ENCODE results near the gene TMPRSS4.

The TMPRSS4 gene

DNA sequence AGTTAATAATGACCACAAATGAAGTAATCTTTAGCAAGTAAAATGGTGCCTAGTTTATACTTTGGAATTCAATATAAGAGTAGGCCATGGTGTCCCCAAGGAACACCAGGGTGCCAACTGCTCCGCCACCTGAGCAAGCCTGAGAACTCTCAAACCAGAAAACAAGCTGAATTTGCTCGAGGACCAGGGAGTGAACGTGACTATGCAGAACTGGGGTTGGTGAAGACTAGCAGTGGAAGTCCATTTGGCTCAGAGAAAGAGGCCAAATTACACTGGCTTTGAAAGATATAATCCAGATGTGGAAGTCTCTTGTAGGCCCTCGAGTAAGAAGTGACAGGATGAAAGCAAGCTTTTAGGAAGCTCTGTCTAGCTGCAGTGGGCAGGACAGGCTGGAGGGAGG, 18.6 kb downstream of the TMPRSS4 start:
- H3K27me3 ChIP-seq (ENCODE audit: control insufficient read depth, insufficient read depth, low read length) = no peaks in the 10 kb centered on the region
- H3K9me3 ChIP-seq (ENCODE audit: control insufficient read depth, insufficient read depth, low read length) = no peaks in the 10 kb centered on the region
- no peak overlapping the region for H3K9ac ChIP-seq (ENCODE audit: low read depth, low read length)
- H3K36me3 ChIP-seq (ENCODE audit: control insufficient read depth, insufficient read depth, low read length) = no peaks in the 10 kb centered on the region
- peaks cover 11% of the 10 kb centered on the region for H3K4me1 ChIP-seq (ENCODE audit: control insufficient read depth, insufficient read depth, low read length)
- no peak overlapping the region for H3K4me3 ChIP-seq (ENCODE audit: low read depth, low read length)
- no peak overlapping the region for H3K27ac ChIP-seq (ENCODE audit: low read depth, low read length)

DNA sequence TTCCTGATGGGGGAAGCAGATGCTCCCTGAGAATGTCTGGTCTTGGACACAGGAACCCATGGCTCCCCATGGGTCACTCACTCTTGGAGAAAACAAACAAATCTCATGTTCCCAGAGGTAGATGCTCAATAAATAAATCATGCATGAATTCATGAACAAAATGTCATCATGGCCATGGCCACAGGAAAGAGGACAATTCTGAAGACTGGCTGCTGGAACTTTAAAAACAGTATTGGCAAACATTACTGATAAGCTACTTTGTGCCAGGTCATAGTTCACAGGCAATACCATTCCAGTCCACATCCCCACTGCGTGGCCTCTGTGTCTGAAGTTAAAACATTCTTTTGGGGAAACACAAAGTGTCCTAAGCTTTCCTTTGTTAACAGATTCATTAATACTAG, 19.1 kb downstream of the TMPRSS4 start:
- H3K9me3 ChIP-seq (ENCODE audit: control insufficient read depth, insufficient read depth, low read length) = no peaks in the 10 kb centered on the region
- H3K9ac ChIP-seq (ENCODE audit: low read depth, low read length) = no peak overlapping the region
- no peaks in the 10 kb centered on the region for H3K27me3 ChIP-seq (ENCODE audit: control insufficient read depth, insufficient read depth, low read length)
- H3K27ac ChIP-seq (ENCODE audit: low read depth, low read length) = no peak overlapping the region
- no peaks in the 10 kb centered on the region for H3K36me3 ChIP-seq (ENCODE audit: control insufficient read depth, insufficient read depth, low read length)
- peaks cover 11% of the 10 kb centered on the region for H3K4me1 ChIP-seq (ENCODE audit: control insufficient read depth, insufficient read depth, low read length)
- no peak overlapping the region for H3K4me3 ChIP-seq (ENCODE audit: low read depth, low read length)

DNA sequence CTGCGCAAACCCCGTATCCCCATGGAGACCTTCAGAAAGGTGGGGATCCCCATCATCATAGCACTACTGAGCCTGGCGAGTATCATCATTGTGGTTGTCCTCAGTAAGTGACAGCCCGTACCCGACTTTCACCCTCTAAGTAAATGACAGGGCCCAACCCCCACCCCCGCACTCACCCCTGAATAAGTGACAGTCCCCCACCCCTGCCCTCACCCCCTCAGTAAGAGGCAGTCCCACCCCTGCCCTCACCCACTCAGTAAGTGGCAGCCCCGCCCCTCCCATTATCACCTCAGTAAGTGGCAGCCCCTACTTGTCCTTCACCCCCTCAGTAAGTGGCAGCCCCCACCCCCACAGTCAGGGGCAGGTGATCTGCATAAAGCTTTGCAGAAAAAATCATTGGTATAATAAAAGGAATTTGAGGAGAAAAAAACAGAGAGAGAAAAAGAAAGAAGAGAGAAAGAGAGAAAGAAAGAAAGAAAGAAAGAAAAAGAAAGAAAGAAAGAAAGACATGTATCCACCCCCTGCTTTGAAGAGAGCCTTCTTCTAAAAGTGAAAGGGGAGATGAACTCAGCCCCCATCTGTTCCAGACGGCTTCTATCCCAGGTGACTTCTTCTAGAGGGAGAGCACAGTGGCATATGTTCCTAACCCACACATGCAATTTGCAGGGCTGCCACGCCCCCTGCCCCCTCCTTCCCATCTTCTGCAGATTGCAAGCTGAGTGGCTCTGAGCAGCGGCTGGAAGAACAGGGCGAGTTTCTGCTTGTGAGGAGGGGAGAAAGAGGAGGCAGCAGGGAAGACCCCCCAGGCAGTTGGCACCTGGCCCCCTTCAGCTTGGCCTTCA, 22.3 kb downstream of the TMPRSS4 start:
- no peaks in the 10 kb centered on the region for H3K9me3 ChIP-seq (ENCODE audit: control insufficient read depth, insufficient read depth, low read length)
- no peak overlapping the region for H3K27ac ChIP-seq (ENCODE audit: low read depth, low read length)
- H3K9ac ChIP-seq (ENCODE audit: low read depth, low read length) = no peak overlapping the region
- no peaks in the 10 kb centered on the region for H3K27me3 ChIP-seq (ENCODE audit: control insufficient read depth, insufficient read depth, low read length)
- no peak overlapping the region for H3K4me3 ChIP-seq (ENCODE audit: low read depth, low read length)
- H3K36me3 ChIP-seq (ENCODE audit: control insufficient read depth, insufficient read depth, low read length) = no peaks in the 10 kb centered on the region
- H3K4me1 ChIP-seq (ENCODE audit: control insufficient read depth, insufficient read depth, low read length) = peaks cover 11% of the 10 kb centered on the region

DNA sequence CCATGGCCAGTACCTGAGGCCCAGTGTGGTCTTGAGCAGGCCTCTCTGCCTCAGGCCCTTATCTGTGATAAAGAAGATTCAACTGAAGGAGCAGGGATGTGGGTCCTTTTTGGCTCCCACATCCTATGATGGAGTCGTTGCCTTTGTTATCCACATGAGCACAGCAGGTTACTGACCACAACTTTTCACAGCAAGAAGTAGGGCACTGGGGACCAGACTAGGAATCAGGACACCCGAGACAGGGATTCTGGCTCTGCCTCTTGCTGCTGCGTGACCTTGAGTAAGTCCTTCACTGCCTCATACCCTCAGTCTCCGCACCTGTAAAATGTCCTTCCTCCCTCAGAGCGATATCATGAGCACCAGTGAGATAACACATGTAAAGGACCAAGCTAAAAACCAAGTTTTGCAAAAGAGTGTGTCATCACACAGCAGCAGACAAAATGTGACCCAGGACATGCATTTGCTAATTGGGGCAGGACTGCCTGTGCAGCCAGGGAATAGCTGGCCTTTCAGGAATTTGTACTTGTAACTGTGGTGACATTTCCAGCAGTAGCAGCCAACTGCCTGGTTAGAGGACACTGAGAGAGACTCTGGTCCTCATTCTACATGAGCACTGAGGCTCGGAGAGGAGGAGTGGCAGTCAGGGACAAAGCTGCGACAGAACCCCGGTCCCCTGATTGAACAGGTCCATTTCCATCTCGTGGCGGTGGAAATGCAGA, 23.1 kb downstream of the TMPRSS4 start:
- no peak overlapping the region for H3K4me3 ChIP-seq (ENCODE audit: low read depth, low read length)
- H3K9ac ChIP-seq (ENCODE audit: low read depth, low read length) = no peak overlapping the region
- no peaks in the 10 kb centered on the region for H3K27me3 ChIP-seq (ENCODE audit: control insufficient read depth, insufficient read depth, low read length)
- no peaks in the 10 kb centered on the region for H3K9me3 ChIP-seq (ENCODE audit: control insufficient read depth, insufficient read depth, low read length)
- H3K27ac ChIP-seq (ENCODE audit: low read depth, low read length) = no peak overlapping the region
- peaks cover 11% of the 10 kb centered on the region for H3K4me1 ChIP-seq (ENCODE audit: control insufficient read depth, insufficient read depth, low read length)
- no peaks in the 10 kb centered on the region for H3K36me3 ChIP-seq (ENCODE audit: control insufficient read depth, insufficient read depth, low read length)

DNA sequence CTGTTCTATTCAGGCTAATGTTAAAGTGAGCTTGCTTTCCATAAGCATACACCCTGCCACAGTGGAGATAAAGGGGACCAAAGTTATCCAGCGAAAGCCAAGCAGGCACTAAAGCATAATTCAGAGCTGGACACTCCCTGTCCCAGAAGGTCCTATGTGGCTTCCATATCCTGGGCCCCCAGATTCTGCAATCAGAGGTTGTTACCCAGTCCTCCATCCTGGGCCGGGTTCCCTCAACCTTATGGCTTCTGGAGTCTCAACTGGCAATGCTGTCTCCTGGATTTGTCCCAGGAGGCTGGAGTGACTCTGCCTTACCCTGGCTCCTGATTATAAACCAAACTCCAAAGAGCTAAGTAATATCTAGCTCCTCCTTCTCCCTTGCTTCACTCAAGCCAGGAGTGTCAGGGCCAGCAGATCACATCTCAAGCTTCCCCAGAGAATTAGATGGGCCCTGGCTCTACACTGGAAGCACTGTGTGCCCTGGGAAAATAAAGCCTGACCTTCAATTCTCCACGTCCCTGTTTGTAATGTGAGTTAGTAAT, 23.9 kb downstream of the TMPRSS4 start:
- Histone ChIP-seq H3K36me3 (ENCODE audit: control insufficient read depth, insufficient read depth, low read length) (no peaks in the 10 kb centered on the region), H3K27me3 (ENCODE audit: control insufficient read depth, insufficient read depth, low read length) (no peaks in the 10 kb centered on the region), H3K27ac (ENCODE audit: low read depth, low read length) (no peak overlapping the region), H3K4me3 (ENCODE audit: low read depth, low read length) (no peak overlapping the region), H3K9me3 (ENCODE audit: control insufficient read depth, insufficient read depth, low read length) (no peaks in the 10 kb centered on the region), H3K4me1 (ENCODE audit: control insufficient read depth, insufficient read depth, low read length) (peaks cover 11% of the 10 kb centered on the region), H3K9ac (ENCODE audit: low read depth, low read length) (no peak overlapping the region)

DNA sequence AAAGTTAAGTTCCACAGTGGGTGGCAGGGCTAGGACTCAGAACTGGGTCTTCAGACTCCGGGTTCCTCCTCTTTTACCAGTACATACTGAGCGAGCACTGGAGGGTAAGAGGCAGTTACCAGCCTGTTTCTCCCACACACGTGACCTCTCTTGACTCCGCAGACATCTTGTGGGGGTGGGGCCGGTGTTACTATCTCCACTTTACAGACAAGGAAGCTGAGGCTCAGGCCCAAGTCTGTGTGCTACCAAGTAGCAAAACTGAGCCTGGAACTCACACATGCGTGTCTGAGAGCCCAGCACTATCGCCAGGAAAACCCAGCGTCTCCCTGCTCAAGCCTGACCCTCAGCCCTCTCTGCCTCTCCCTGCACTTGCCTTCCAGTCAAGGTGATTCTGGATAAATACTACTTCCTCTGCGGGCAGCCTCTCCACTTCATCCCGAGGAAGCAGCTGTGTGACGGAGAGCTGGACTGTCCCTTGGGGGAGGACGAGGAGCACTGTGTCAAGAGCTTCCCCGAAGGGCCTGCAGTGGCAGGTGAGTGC, 25.9 kb downstream of the TMPRSS4 start:
- no peak overlapping the region for H3K4me3 ChIP-seq (ENCODE audit: low read depth, low read length)
- no peaks in the 10 kb centered on the region for H3K36me3 ChIP-seq (ENCODE audit: control insufficient read depth, insufficient read depth, low read length)
- H3K27ac ChIP-seq (ENCODE audit: low read depth, low read length) = no peak overlapping the region
- H3K9ac ChIP-seq (ENCODE audit: low read depth, low read length) = no peak overlapping the region
- peaks cover 11% of the 10 kb centered on the region for H3K4me1 ChIP-seq (ENCODE audit: control insufficient read depth, insufficient read depth, low read length)
- H3K27me3 ChIP-seq (ENCODE audit: control insufficient read depth, insufficient read depth, low read length) = no peaks in the 10 kb centered on the region
- no peaks in the 10 kb centered on the region for H3K9me3 ChIP-seq (ENCODE audit: control insufficient read depth, insufficient read depth, low read length)

DNA sequence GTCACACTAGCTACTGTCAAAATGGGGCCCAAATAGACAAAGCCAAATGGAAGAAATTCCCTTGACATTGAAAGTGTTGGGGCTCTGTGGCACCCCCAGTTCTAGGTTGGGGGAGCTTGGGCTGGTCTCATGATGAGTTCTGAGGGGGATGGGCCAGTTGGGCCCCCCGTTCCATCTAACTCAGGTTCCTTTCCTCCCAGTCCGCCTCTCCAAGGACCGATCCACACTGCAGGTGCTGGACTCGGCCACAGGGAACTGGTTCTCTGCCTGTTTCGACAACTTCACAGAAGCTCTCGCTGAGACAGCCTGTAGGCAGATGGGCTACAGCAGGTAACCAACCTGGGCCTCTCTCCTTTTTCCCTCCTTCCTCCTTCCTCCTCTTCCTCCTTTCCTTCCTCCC, 27.6 kb downstream of the TMPRSS4 start:
- Histone ChIP-seq H3K4me1 (ENCODE audit: control insufficient read depth, insufficient read depth, low read length) (peaks cover 14% of the 10 kb centered on the region), H3K27me3 (ENCODE audit: control insufficient read depth, insufficient read depth, low read length) (no peaks in the 10 kb centered on the region), H3K9ac (ENCODE audit: low read depth, low read length) (no peak overlapping the region), H3K27ac (ENCODE audit: low read depth, low read length) (no peak overlapping the region), H3K4me3 (ENCODE audit: low read depth, low read length) (no peak overlapping the region), H3K36me3 (ENCODE audit: control insufficient read depth, insufficient read depth, low read length) (no peaks in the 10 kb centered on the region), H3K9me3 (ENCODE audit: control insufficient read depth, insufficient read depth, low read length) (no peaks in the 10 kb centered on the region)

DNA sequence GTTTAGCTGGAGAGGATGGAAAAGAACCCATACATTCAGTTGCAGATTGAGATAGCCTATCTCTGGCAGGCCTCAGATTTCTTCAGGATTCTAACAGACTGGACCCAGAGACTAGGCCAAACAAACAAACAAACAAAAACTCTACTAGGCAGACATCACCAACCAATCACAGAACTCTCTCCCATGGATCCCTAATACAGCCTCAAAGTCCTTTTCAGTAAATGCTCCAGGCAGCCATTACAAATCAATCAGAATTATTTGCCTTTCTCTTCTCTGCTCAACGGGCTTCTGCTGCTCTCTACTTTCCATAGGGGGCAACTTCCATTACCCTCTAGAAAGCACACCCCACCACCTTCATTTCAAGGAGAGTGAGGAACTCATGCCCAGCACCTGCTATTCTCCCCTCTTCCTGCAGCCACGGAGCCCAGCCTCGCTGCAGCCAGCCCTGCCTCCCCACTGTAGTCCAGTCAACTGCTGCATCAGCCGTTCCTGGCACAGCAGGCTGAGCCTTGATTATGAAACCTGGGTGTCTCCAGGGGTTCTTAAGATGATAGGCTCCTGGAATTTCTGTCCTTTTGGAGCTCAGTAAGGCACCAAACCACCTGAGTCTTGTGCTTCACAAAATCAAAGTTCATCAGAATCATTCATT, 28.9 kb downstream of the TMPRSS4 start:
- no peaks in the 10 kb centered on the region for H3K9me3 ChIP-seq (ENCODE audit: control insufficient read depth, insufficient read depth, low read length)
- H3K36me3 ChIP-seq (ENCODE audit: control insufficient read depth, insufficient read depth, low read length) = no peaks in the 10 kb centered on the region
- H3K9ac ChIP-seq (ENCODE audit: low read depth, low read length) = no peak overlapping the region
- H3K4me3 ChIP-seq (ENCODE audit: low read depth, low read length) = no peak overlapping the region
- H3K4me1 ChIP-seq (ENCODE audit: control insufficient read depth, insufficient read depth, low read length) = peaks cover 6% of the 10 kb centered on the region
- H3K27me3 ChIP-seq (ENCODE audit: control insufficient read depth, insufficient read depth, low read length) = no peaks in the 10 kb centered on the region
- no peak overlapping the region for H3K27ac ChIP-seq (ENCODE audit: low read depth, low read length)

DNA sequence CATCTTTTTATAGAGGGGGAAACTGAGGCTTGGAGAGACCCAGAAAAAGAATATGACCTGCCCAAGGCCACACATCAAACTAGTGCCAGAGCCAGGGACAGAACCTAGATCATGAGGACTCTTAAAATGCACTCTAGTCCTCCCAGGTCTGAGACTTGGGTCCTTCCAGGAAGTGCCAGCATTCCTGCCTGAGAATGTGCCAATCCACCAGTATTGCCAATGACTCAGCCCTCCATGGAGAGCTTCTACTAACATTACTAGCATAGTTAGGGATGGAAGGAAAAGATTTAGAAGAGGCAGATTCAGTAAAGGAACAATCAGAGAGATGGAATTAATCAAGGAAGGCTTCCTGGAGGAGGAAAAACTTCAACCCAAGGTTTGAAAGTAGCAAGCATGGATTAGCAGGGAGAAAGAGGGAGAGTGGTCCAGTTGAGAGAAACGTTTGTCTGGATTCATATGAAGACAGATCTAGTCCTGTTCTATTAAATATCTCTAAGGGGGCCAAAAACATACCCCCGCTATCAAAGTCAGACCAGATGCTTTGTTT, 30.0 kb downstream of the TMPRSS4 start:
- Histone ChIP-seq H3K27ac (ENCODE audit: low read depth, low read length) (no peak overlapping the region), H3K9ac (ENCODE audit: low read depth, low read length) (no peak overlapping the region), H3K27me3 (ENCODE audit: control insufficient read depth, insufficient read depth, low read length) (no peaks in the 10 kb centered on the region), H3K4me1 (ENCODE audit: control insufficient read depth, insufficient read depth, low read length) (peaks cover 6% of the 10 kb centered on the region), H3K4me3 (ENCODE audit: low read depth, low read length) (no peak overlapping the region), H3K36me3 (ENCODE audit: control insufficient read depth, insufficient read depth, low read length) (no peaks in the 10 kb centered on the region), H3K9me3 (ENCODE audit: control insufficient read depth, insufficient read depth, low read length) (no peaks in the 10 kb centered on the region)

DNA sequence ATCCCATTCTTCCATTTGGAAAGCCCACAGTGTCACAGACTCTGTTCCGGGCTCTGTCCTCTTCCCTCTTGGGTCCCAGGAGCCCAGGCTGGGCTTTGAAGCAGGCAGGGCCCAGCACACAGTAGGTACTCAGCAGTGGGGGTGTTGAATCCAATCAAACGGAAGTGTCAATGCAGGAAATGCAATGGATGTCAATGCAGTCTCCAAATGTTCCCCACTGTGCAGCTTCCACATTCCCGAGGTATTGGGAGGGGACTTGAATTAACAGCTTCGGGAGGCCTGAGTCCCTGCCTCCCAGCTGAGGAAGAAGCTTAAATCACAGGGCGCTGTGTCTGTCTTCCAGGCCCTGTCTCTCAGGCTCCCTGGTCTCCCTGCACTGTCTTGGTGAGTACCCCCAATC, 31.6 kb downstream of the TMPRSS4 start:
- Histone ChIP-seq H3K9me3 (ENCODE audit: control insufficient read depth, insufficient read depth, low read length) (no peaks in the 10 kb centered on the region), H3K9ac (ENCODE audit: low read depth, low read length) (no peak overlapping the region), H3K4me3 (ENCODE audit: low read depth, low read length) (no peak overlapping the region), H3K4me1 (ENCODE audit: control insufficient read depth, insufficient read depth, low read length) (peaks cover 6% of the 10 kb centered on the region), H3K36me3 (ENCODE audit: control insufficient read depth, insufficient read depth, low read length) (no peaks in the 10 kb centered on the region), H3K27me3 (ENCODE audit: control insufficient read depth, insufficient read depth, low read length) (no peaks in the 10 kb centered on the region), H3K27ac (ENCODE audit: low read depth, low read length) (no peak overlapping the region)

All from HUES48 (cell line).